Stimulated activated CD4-positive, alpha-beta T cell treated with anti-CD3 and anti-CD28 coated beads, Interleukin-4, amount 100 ng/mL, for 1 hour (primary cell): ENCODE data around the gene PSME2.
"Not testable (repeated sequence)": the region's sequence is repeated elsewhere in the genome, so short reads cannot be mapped to it uniquely, and the experiment has no call there.

Experiments used
- DNase-seq: peaks from one replicate; pipeline ENCODE4 v3.0.0-alpha.2; 2020

Gene PSME2

GRCh38 chr14:24110523-24110922 lies 35.9 kb downstream of the PSME2 start:
- DNase-seq, result no peak

- DNase-seq, result no peak
Observed at GRCh38 chr14:24110060-24110459, 36.4 kb downstream of the PSME2 start.

GRCh38 chr14:24108336-24108874 lies 38.0 kb downstream of the PSME2 start:
- no peak for DNase-seq

GRCh38 chr14:24106672-24107271 lies 39.6 kb downstream of the PSME2 start:
- DNase-seq, result no peak

GRCh38 chr14:24105609-24106239 lies 40.7 kb downstream of the PSME2 start:
- DNase-seq, result not testable (repeated sequence)

- DNase-seq, result no peak
Observed at GRCh38 chr14:24103451-24103850, 43.0 kb downstream of the PSME2 start.

GRCh38 chr14:24102357-24103048 lies 43.9 kb downstream of the PSME2 start:
- no peak for DNase-seq

GRCh38 chr14:24100982-24101494 lies 45.4 kb downstream of the PSME2 start:
- no peak for DNase-seq

GRCh38 chr14:24100197-24100981 lies 46.0 kb downstream of the PSME2 start:
- DNase-seq, result no peak

GRCh38 chr14:24098927-24099813 lies 47.2 kb downstream of the PSME2 start:
- no peak for DNase-seq

GRCh38 chr14:24098229-24098926 lies 48.0 kb downstream of the PSME2 start:
- no peak for DNase-seq

- no peak for DNase-seq
Observed at GRCh38 chr14:24096545-24097181, 49.7 kb downstream of the PSME2 start.

- DNase-seq, result peak; percentile 62
Observed at GRCh38 chr14:24095271-24096068, 50.9 kb downstream of the PSME2 start.

- DNase-seq, result peak; percentile 16
Observed at GRCh38 chr14:24094841-24095270, 51.6 kb downstream of the PSME2 start.

- peak; percentile 91 for DNase-seq
Observed at GRCh38 chr14:24093901-24094840, 52.2 kb downstream of the PSME2 start, which contains the start of gene PCK2. TSS of gene PCK2 (plus strand) at chr14:24094311. CDS start at chr14:24094406, 95 bp downstream.
